ENCODE data around the gene ENKUR. TPM values are rescaled to one million over a fixed set of nuclear protein-coding genes. Genes with fewer than 3 reads are reported as not detected.

ENKUR gene
- 0.09 TPM in 1 of 2 replicates, not detected in the other for total RNA-seq (ENCODE audit: low replicate concordance)

- peak; percentile 92 for DNase-seq (ENCODE audit: low read depth)
- TF ChIP-seq CTCF (IDR thresholded peaks at IDR 0.05; ENCODE audit: insufficient read depth, low read length) = no peak
- H3K4me3 ChIP-seq (ENCODE audit: low read depth, low read length) = peak within 1 kb of the TSS; percentile 84
Measured at GRCh38 chr10:25015828-25016375, at the start of gene ENKUR. Gene ENKUR, minus strand, starts transcription at chr10:25016158. Its CDS starts 222 bp downstream, at chr10:25015936.

GRCh38 chr10:25064401-25064800 is 48.4 kb upstream of the ENKUR start:
- DNase-seq (ENCODE audit: low read depth) = no peak
- no peak overlapping the region for H3K4me3 ChIP-seq (ENCODE audit: low read depth, low read length)
- TF ChIP-seq CTCF (IDR thresholded peaks at IDR 0.05; ENCODE audit: insufficient read depth, low read length) = no peak

- H3K4me3 ChIP-seq (ENCODE audit: low read depth, low read length) = no peak overlapping the region
- TF ChIP-seq CTCF (IDR thresholded peaks at IDR 0.05; ENCODE audit: insufficient read depth, low read length) = no peak
- DNase-seq (ENCODE audit: low read depth) = no peak
Measured at GRCh38 chr10:25063644-25064043, 47.7 kb upstream of the ENKUR start.

GRCh38 chr10:25063157-25063556 is 47.2 kb upstream of the ENKUR start:
- H3K4me3 ChIP-seq (ENCODE audit: low read depth, low read length) = no peak overlapping the region
- no peak for DNase-seq (ENCODE audit: low read depth)
- TF ChIP-seq CTCF (IDR thresholded peaks at IDR 0.05; ENCODE audit: insufficient read depth, low read length) = no peak

- TF ChIP-seq CTCF (IDR thresholded peaks at IDR 0.05; ENCODE audit: insufficient read depth, low read length) = no peak
- peak overlapping the region; percentile 50 for H3K4me3 ChIP-seq (ENCODE audit: low read depth, low read length)
- peak; percentile 68 for DNase-seq (ENCODE audit: low read depth)
Measured at GRCh38 chr10:25061711-25062449, 45.9 kb upstream of the ENKUR start.

GRCh38 chr10:25061125-25061524 is 45.2 kb upstream of the ENKUR start:
- DNase-seq (ENCODE audit: low read depth) = no peak
- no peak for TF ChIP-seq CTCF (IDR thresholded peaks at IDR 0.05; ENCODE audit: insufficient read depth, low read length)
- H3K4me3 ChIP-seq (ENCODE audit: low read depth, low read length) = no peak overlapping the region

Measured in fibroblast of the aortic adventitia (primary cell).